NCI-H82 treated with DMSO at 0.1 percent for 48 hours (cell line): ENCODE measurements around the gene ATP8A1.
"Not testable (repeated sequence)": the region's sequence is repeated elsewhere in the genome, so short reads cannot be mapped to it uniquely, and the experiment has no call there.

Experiments
- DNase-seq: peaks from one replicate; lab custom pipeline; 2025; ENCODE audit not compliant: unreplicated experiment; lab: John Stamatoyannopoulos, UW

Gene ATP8A1

DNA sequence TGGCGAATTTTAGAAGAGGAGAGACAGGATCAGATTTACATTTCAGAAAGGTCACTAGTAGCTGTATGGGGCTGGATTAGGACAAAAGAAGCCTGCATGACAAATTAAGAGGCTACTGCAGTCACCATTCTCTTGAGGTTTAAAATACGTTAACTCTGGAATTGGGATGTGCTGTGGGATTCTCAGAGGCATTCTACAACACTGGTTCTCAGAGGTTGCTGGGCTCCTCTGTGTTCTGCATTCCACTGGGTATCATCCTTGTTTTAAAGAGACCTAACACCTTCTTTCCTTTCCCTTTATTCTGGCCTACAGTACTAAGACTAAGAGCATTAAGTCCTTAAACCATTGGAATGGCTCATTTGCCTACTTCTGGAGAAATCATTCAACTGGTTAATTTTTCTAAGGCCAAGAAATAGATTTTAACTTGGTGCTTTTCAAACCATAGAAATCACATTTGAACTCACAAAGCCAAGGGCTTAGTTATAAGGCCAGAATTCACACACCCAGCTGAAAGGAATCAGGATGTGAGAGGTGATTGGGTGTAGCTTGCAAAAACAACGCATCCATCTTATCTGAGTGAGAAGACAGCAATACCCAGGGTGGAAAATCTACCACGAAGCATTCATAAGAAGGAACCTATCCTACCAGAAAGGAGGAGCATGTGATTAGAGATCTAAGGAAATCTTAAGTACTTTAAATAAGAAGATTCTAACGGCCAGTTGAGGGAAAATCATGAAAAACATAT is 143.0 kb downstream of the ATP8A1 start:
- no peak for DNase-seq

GRCh38 chr4:42512226-42512625 is 144.7 kb downstream of the ATP8A1 start:
- no peak for DNase-seq

- DNase-seq, result no peak
Measured at GRCh38 chr4:42510225-42510624, 146.7 kb downstream of the ATP8A1 start.

DNA sequence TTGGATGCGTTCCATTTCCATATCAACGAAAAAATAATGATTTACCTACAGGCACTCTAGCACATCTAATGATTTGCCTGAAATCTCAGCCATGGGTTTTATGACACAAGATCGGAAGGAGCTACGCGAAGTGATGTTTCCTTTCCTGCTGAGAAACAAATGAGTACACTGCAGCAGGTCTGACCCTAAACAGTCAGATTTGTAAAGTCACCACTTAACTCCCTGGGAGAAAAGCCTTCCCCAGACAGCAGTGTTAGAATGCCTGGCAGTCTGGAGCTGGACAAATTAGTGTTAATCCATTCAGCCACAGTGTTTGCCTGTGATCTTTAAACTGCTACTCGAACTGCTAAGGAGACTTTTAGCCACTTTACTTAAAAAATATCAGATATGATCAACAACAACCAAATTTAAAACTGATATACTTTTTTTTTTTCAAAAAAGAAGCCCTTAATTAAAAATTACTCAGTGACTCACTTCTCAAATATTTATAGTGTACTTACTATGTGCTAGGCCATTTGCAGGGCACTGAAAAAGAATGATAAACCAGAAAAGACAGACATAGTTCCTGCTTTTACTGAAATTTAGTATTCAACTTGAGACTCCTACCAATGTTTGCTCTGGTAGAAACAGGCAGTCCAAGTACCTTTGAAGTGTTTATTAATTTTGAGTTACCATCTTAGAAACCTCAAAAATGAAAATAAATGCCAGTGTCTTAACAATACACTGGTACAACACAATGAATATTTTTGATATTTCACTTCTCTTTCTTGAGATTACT is 155.1 kb downstream of the ATP8A1 start:
- no peak for DNase-seq

DNA sequence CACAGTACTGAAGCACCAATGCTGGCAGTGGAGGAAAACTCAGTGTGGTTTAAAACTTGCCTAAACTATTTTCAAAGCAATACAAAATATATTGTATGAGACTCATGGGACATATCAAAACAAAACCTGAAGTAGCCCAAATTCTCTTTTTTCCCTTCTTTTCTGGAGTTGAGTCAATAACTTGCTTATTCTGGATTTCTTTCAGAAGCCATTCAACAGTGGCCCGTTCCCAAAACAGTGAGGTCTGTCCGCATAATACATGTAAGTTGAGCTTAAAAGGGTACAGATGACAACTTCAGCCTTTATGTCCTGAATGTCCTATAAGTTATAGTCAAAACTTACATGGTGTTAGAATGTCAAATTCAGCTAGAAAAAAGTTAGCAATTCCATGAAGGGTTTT is 158.9 kb downstream of the ATP8A1 start:
- DNase-seq, result no peak

DNA sequence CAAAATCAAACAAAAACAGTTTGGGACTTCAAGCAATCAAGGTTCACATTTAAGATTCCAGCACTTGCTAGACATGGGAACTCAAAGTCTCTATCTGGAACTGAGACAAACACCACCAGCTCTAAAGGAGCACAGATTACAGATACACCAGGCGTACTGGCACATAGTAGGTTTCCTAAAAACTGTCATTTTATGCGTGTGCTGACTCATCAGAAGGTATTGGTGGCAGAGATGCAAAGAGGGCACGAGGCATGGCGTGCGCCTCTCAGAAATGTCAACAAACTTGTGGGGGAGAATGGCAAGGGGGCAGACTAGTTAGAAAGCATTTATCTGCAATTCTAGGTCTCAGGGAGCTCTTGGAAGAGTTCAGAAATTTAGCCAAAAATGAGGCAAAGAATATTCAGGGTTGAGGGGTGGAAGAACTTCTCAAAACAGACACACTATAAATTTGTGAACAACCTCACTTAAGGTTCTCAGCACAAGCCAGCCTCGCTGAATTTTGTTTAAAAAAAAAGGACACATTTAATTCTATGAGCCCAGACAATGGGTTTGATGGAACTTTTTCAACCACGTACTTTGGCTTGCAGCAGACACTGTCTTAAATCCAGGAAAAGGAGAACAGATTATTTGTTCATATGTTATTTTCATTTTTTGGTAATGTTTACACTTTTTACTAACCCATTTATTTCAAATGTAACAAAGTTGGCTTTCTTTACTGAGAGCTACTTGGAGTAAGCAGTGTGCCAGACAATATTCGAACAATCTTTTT is 159.6 kb downstream of the ATP8A1 start:
- no peak for DNase-seq

- DNase-seq, result no peak
Measured at GRCh38 chr4:42492962-42493361, 163.9 kb downstream of the ATP8A1 start.

GRCh38 chr4:42490015-42490414 is 166.9 kb downstream of the ATP8A1 start:
- DNase-seq, result no peak

- DNase-seq, result no peak
Measured at GRCh38 chr4:42489095-42489494, 167.8 kb downstream of the ATP8A1 start.

DNA sequence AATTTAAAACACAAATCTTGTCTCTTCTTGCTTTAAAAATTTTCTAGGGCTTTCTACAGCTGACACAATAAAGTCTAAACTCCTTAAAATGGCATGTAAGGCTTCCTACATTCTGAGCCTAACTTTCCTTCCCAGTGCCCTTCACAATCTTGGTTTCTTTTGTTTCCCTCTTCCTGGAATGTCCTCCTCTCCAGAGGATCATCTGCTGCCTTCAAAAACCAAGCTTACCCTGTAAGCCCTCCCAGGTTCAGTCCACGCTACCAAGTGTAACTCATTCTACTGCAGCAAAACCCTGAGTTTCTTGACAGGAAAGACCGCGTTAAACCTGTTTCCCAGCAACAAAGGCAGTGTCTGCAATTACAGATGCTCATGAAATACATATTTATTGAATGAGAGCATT is 168.4 kb downstream of the ATP8A1 start:
- no peak for DNase-seq

GRCh38 chr4:42488114-42488513 is 168.8 kb downstream of the ATP8A1 start:
- DNase-seq, result no peak

- no peak for DNase-seq
Measured at GRCh38 chr4:42487230-42487629, 169.7 kb downstream of the ATP8A1 start.

DNA sequence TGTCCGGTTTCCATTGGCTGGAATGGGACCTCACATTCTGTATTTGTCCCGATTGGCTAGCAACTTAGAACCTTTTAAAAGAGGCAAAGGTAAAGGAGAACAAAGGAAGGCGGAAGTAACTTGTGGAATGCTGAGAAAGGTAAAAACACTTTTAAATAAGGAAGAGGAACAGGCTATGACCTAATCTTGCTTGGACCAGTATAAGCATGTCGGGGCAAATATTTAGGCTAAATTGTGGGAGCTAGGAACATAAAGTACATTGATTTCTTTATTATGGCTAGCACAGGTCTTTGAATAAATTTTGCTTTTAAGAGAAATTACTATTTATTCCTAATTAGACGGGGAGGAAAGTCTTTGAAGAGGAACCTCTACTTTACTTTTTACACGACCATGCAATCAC is 170.7 kb downstream of the ATP8A1 start:
- DNase-seq, result not testable (repeated sequence)

DNA sequence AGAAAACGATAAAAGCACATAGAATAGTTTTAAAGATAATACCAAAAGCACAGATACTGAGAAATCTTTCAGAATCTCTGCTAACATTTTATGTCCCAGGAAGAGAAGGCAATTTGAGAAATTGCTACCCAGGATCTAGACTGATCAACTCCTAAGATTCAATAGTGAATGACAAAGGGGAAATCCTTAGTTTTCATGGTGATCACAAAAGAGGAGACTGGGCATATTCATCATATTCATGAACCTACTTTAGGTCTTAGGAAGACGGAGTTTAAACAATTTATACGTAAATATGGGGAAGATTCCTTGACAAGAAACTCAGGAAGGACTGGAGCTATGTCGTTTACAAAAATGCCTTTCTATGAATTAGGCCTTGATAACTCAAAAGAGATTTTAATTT is 172.3 kb downstream of the ATP8A1 start:
- no peak for DNase-seq

GRCh38 chr4:42483426-42484379 is 173.2 kb downstream of the ATP8A1 start:
- DNase-seq, result no peak

DNA sequence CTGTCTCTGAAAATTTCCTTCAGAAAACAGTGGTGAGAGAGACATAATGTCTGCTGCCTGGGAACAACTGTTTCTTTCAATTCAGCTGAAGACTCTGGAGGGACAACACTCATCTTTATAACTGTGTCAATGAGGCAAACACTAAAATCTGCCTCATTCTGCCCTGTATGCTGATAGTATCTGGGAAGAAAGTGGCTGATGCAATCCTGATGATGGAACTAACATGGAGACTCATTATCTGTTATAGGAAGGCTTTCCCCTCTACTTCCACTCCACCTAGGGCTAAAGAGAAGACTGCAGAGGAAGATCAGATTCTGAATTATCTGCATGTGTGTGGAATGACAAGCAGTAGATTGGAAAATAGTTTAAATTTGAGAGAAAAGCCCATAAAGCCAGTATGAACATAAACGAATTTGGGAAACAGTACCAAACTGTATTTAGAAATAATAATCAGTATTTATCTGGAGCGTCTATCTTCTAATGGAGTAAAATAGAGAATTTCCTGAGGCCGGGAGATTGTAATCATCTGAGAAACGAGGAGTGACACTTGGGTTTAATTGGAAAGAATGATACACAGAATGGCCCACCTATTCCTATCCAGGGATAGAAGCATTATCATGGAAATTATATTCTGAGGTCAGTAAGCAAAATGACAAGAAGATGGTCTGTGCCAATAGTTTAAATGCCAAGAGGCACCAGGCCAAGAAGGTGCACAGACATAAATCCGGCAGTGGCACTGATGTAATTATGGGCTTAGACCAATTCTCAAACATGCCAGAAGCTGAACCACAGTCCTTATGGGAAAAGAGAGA is 174.2 kb downstream of the ATP8A1 start:
- no peak for DNase-seq

DNA sequence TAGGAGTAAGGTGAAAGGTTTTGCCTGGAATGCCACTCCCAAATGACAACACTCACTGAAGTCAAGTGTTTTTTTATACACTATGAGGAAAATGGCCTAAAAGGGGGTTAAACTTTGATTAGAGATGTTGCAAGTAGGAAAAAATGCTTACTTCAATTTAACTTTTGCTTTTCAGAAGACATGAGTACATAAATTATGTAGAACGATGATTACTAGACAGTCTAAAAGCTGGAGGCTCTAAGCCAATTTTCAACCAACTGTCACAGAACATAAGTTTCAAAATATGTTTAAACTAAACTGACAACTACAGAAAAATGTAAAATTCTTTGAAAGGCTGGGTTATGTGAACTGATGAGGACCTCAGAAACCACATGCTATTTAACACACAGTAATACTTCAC is 176.2 kb downstream of the ATP8A1 start:
- DNase-seq, result no peak

GRCh38 chr4:42480281-42480680 is 176.6 kb downstream of the ATP8A1 start:
- no peak for DNase-seq

- DNase-seq, result no peak
Measured at GRCh38 chr4:42478946-42479345, 178.0 kb downstream of the ATP8A1 start.

DNA sequence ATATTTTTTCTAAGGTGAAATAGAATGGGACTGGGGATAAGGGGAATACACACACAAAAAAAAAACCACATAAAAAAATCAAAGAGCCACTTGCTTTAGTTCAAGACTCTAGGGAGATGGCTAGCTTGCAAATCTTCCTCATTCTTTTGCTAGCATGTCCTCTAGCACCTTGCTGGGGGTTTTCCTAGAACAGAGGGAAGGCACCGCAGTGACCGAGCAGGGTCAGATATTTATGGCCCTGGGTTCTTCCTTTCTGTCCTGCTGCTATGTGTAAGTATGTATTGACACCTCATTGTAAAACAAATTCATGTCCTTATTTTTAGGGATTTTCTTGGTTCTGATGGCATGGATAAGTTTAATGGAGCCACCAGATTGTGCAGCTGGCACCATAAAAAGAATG is 178.4 kb downstream of the ATP8A1 start:
- no peak for DNase-seq
